Measurements from ENCODE around the gene CHST11.
A peak's percentile ranks its signal among the peaks of the same experiment; 100 is the strongest.

The CHST11 gene

GRCh38 chr12:104651811-104652210 lies 195.1 kb downstream of the CHST11 start:
- no peak for DNase-seq (ENCODE audit: low spot score in 2 of 2)
- H3K27ac Mint-ChIP-seq, result no peak overlapping the region
- peaks cover 4% of the 10 kb centered on the region for H3K36me3 Mint-ChIP-seq
- ATAC-seq (ENCODE audit: low read depth), result no peak
- H3K4me3 Mint-ChIP-seq, result no peak overlapping the region
- H3K27me3 Mint-ChIP-seq, result no peaks in the 10 kb centered on the region
- peaks cover 33% of the 10 kb centered on the region for H3K4me1 Mint-ChIP-seq
- H3K9me3 Mint-ChIP-seq, result no peaks in the 10 kb centered on the region

GRCh38 chr12:104652358-104652757 lies 195.6 kb downstream of the CHST11 start:
- DNase-seq (ENCODE audit: low spot score in 2 of 2) (no peak), ATAC-seq (ENCODE audit: low read depth) (no peak)
- Mint-ChIP-seq H3K9me3 (no peaks in the 10 kb centered on the region), H3K4me3 (no peak overlapping the region), H3K27me3 (no peaks in the 10 kb centered on the region), H3K4me1 (peaks cover 33% of the 10 kb centered on the region), H3K36me3 (peaks cover 3% of the 10 kb centered on the region), H3K27ac (no peak overlapping the region)

- no peaks in the 10 kb centered on the region for H3K27me3 Mint-ChIP-seq
- H3K4me1 Mint-ChIP-seq, result peaks cover 37% of the 10 kb centered on the region
- H3K36me3 Mint-ChIP-seq, result no peaks in the 10 kb centered on the region
- DNase-seq (ENCODE audit: low spot score in 2 of 2), result no peak
- H3K4me3 Mint-ChIP-seq, result no peak overlapping the region
- no peaks in the 10 kb centered on the region for H3K9me3 Mint-ChIP-seq
- no peak for ATAC-seq (ENCODE audit: low read depth)
- no peak overlapping the region for H3K27ac Mint-ChIP-seq
These were observed 196.2 kb downstream of the CHST11 start for GRCh38 chr12:104652910-104653309.

GRCh38 chr12:104653730-104654664 lies 197.2 kb downstream of the CHST11 start:
- Mint-ChIP-seq H3K36me3 (peaks cover 2% of the 10 kb centered on the region), H3K27ac (peak overlapping the region; percentile 80), H3K27me3 (no peaks in the 10 kb centered on the region), H3K4me3 (no peak overlapping the region), H3K9me3 (no peaks in the 10 kb centered on the region), H3K4me1 (peaks cover 37% of the 10 kb centered on the region)
- ATAC-seq (ENCODE audit: low read depth) (peak; percentile 50), DNase-seq (ENCODE audit: low spot score in 2 of 2) (no peak)

- peaks cover 30% of the 10 kb centered on the region for H3K4me1 Mint-ChIP-seq
- H3K9me3 Mint-ChIP-seq, result no peaks in the 10 kb centered on the region
- no peak overlapping the region for H3K4me3 Mint-ChIP-seq
- H3K36me3 Mint-ChIP-seq, result peaks cover 3% of the 10 kb centered on the region
- H3K27ac Mint-ChIP-seq, result no peak overlapping the region
- no peaks in the 10 kb centered on the region for H3K27me3 Mint-ChIP-seq
- DNase-seq (ENCODE audit: low spot score in 2 of 2), result no peak
- ATAC-seq (ENCODE audit: low read depth), result no peak
These were observed 198.2 kb downstream of the CHST11 start for GRCh38 chr12:104654665-104655609.

- H3K27me3 Mint-ChIP-seq, result no peaks in the 10 kb centered on the region
- peaks cover 26% of the 10 kb centered on the region for H3K4me1 Mint-ChIP-seq
- peaks cover 3% of the 10 kb centered on the region for H3K36me3 Mint-ChIP-seq
- no peak overlapping the region for H3K27ac Mint-ChIP-seq
- no peak overlapping the region for H3K4me3 Mint-ChIP-seq
- H3K9me3 Mint-ChIP-seq, result no peaks in the 10 kb centered on the region
- DNase-seq (ENCODE audit: low spot score in 2 of 2) (no peak), ATAC-seq (ENCODE audit: low read depth) (no peak)
These were observed 199.6 kb downstream of the CHST11 start for GRCh38 chr12:104656383-104656782.

GRCh38 chr12:104656921-104657320 lies 200.2 kb downstream of the CHST11 start:
- DNase-seq (ENCODE audit: low spot score in 2 of 2) (no peak), ATAC-seq (ENCODE audit: low read depth) (no peak)
- H3K27ac Mint-ChIP-seq, result no peak overlapping the region
- H3K27me3 Mint-ChIP-seq, result no peaks in the 10 kb centered on the region
- no peaks in the 10 kb centered on the region for H3K9me3 Mint-ChIP-seq
- H3K4me3 Mint-ChIP-seq, result no peak overlapping the region
- peaks cover 24% of the 10 kb centered on the region for H3K4me1 Mint-ChIP-seq
- peaks cover 3% of the 10 kb centered on the region for H3K36me3 Mint-ChIP-seq

- Mint-ChIP-seq H3K4me1 (peaks cover 24% of the 10 kb centered on the region), H3K27ac (no peak overlapping the region), H3K9me3 (no peaks in the 10 kb centered on the region), H3K27me3 (no peaks in the 10 kb centered on the region), H3K36me3 (peaks cover 3% of the 10 kb centered on the region), H3K4me3 (no peak overlapping the region)
- no peak for ATAC-seq (ENCODE audit: low read depth)
- no peak for DNase-seq (ENCODE audit: low spot score in 2 of 2)
These were observed 201.2 kb downstream of the CHST11 start for GRCh38 chr12:104657726-104658484.

GRCh38 chr12:104659058-104659457 lies 202.3 kb downstream of the CHST11 start:
- no peak overlapping the region for H3K27ac Mint-ChIP-seq
- peaks cover 17% of the 10 kb centered on the region for H3K4me1 Mint-ChIP-seq
- no peak overlapping the region for H3K4me3 Mint-ChIP-seq
- ATAC-seq (ENCODE audit: low read depth) (no peak), DNase-seq (ENCODE audit: low spot score in 2 of 2) (no peak)
- no peaks in the 10 kb centered on the region for H3K27me3 Mint-ChIP-seq
- no peaks in the 10 kb centered on the region for H3K9me3 Mint-ChIP-seq
- peaks cover 3% of the 10 kb centered on the region for H3K36me3 Mint-ChIP-seq

- ATAC-seq (ENCODE audit: low read depth) (no peak), DNase-seq (ENCODE audit: low spot score in 2 of 2) (no peak)
- Mint-ChIP-seq H3K36me3 (peaks cover 8% of the 10 kb centered on the region), H3K27ac (peak overlapping the region; percentile 38), H3K4me3 (no peak overlapping the region), H3K27me3 (no peaks in the 10 kb centered on the region), H3K4me1 (peaks cover 14% of the 10 kb centered on the region), H3K9me3 (no peaks in the 10 kb centered on the region)
These were observed 205.5 kb downstream of the CHST11 start for GRCh38 chr12:104662203-104662602.

- Mint-ChIP-seq H3K4me3 (no peak overlapping the region), H3K27ac (no peak overlapping the region), H3K36me3 (peaks cover 8% of the 10 kb centered on the region), H3K4me1 (peaks cover 11% of the 10 kb centered on the region), H3K9me3 (no peaks in the 10 kb centered on the region), H3K27me3 (no peaks in the 10 kb centered on the region)
- ATAC-seq (ENCODE audit: low read depth), result no peak
- DNase-seq (ENCODE audit: low spot score in 2 of 2), result no peak
These were observed 206.2 kb downstream of the CHST11 start for GRCh38 chr12:104662908-104663307.

- DNase-seq (ENCODE audit: low spot score in 2 of 2), result no peak
- Mint-ChIP-seq H3K36me3 (peaks cover 5% of the 10 kb centered on the region), H3K27me3 (no peaks in the 10 kb centered on the region), H3K9me3 (no peaks in the 10 kb centered on the region), H3K4me1 (peaks cover 14% of the 10 kb centered on the region), H3K4me3 (no peak overlapping the region), H3K27ac (peak overlapping the region; percentile 56)
- ATAC-seq (ENCODE audit: low read depth), result no peak
These were observed 207.6 kb downstream of the CHST11 start for GRCh38 chr12:104664351-104664750.

GRCh38 chr12:104665296-104665695 lies 208.5 kb downstream of the CHST11 start:
- ATAC-seq (ENCODE audit: low read depth) (no peak), DNase-seq (ENCODE audit: low spot score in 2 of 2) (no peak)
- no peaks in the 10 kb centered on the region for H3K9me3 Mint-ChIP-seq
- peak overlapping the region; percentile 36 for H3K27ac Mint-ChIP-seq
- no peaks in the 10 kb centered on the region for H3K27me3 Mint-ChIP-seq
- no peak overlapping the region for H3K4me3 Mint-ChIP-seq
- H3K4me1 Mint-ChIP-seq, result peaks cover 20% of the 10 kb centered on the region
- peaks cover 5% of the 10 kb centered on the region for H3K36me3 Mint-ChIP-seq

All from memory B cell (primary cell).